Activated CD4-positive, alpha-beta T cell treated with anti-CD3 and anti-CD28 coated beads, Interleukin-2, amount 50 U/mL, for 1 hour (primary cell): ENCODE results near the gene PPFIA4.
"Not testable (repeated sequence)": the region's sequence is repeated elsewhere in the genome, so short reads cannot be mapped to it uniquely, and the experiment has no call there.

Source experiments
- DNase-seq: peaks from one replicate; pipeline ENCODE4 v3.0.0-alpha.2; 2020

The PPFIA4 gene

DNA sequence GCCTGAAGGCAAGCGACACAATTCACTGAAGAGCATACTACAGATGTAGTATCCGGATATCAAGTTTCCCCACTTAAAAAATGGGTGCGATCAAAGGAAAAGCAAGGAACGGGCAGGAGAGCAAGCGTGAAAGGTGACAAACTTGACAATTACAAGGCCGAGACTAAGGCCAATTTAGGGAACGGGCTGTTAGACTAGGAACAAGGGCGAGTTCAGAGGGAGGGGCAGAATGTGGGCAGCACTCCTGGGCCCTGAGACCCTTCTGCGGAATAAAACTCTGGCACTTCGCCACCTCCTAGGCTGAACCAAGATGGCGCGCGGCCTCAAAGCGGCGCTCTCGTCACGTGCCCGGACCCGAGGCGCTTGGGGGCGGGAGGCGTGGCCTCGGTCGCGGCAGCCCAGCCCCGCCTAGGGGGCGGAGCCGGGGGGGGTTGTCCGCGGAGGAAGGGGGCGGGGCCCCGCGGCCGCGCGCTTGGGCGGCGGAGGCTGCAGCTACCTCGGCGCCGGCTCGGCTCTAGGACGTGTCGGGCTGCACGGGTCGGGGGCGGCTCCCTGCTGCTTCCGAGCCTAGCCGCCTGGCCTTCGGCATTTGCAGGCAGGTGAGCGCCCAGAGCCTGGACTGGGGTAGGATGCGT is at the start of gene PPFIA4:
PPFIA4 (plus strand) TSS at position 461 of the 635 bp plus-strand sequence. CDS start 12,518 bp downstream, outside the sequence.
- DNase-seq: peak; percentile 84

DNA sequence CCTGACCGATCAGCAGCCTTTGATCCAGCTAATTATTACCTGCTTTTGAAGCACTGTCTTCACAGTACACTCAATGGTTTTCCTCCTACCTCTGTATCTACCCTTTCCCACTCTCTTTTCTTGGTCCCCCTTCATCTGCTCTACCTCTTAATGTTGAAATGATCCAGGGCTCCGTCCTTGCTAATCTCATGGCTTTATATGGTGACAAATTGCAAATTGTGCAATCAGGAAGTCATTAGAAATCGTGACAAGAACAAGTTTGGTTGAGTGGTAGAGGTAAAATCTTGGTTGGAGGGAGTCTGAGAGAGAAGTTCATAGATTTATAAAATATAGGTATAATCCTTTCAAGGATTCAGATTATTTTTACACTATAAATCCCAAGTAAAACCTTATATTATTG is 49.7 kb upstream of the PPFIA4 start:
- no peak for DNase-seq

DNA sequence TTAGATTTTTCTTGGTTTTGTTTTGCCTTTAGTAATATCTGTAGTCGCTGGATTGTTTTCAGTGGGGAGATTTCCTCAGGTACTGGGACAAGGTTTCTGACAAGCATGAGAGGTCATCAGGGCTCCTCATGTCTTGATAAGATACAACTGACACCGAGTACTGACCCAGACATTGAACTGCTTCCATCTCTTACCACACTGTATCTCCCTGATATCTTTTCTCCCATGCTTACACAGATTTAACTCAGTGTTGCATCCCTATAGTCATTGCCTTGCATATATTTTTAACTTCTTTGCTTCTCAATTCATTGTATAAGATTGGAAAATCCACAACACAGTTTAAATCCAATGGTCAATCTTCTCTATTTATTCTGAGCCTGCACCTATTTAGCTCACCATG is 46.8 kb upstream of the PPFIA4 start:
- DNase-seq: no peak

DNA sequence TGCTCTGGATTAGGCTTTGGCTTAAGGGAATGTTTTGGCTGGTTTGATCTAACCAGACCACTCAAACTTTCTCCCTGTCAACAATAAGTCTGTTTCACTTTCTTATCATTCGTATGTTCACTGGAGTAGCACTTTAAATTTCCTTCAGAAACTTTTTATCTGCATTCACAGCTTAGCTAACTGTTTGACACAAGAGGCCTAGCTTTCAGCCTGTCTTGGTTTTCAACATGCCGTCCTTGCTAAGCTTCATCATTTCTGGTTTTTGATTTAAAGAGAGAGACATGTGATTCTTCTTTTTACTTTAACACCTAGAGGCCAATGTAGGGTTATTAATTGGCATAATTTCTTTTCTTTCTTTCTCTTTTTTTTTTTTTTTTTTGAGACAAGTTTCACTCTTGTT is 44.4 kb upstream of the PPFIA4 start:
- no peak for DNase-seq

DNA sequence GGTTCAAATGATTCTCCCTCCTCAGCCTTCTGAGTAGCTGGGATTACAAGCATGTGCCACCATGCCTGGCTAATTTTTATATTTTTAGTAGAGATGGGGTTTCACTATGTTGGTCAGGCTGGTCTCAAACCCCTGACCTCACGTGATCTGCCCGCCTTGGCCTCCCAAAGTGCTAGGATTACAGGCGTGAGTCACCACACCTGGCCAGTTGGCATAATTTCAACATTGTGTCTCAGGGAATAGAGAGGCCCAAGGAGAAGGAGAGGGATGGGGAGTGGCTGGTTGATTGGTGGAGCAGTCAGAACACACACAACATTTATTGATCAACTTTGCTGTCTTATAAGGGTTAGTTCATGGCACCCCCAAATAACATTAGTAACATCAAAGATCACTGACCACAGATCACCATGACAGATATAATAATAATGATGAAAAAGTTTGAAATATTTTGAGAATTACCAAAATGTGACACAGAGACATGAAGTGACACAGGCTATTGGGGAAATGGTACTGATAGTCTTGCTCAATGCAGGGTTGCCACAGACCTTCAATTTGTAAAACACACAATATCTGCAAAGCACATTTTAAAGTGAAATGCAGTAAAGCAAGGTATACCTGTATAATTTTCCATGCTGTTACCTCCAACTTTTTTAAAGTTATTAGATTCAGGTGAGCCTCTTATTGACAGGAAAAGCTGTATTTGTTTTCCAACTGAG is 43.4 kb upstream of the PPFIA4 start:
- DNase-seq: no peak

DNA sequence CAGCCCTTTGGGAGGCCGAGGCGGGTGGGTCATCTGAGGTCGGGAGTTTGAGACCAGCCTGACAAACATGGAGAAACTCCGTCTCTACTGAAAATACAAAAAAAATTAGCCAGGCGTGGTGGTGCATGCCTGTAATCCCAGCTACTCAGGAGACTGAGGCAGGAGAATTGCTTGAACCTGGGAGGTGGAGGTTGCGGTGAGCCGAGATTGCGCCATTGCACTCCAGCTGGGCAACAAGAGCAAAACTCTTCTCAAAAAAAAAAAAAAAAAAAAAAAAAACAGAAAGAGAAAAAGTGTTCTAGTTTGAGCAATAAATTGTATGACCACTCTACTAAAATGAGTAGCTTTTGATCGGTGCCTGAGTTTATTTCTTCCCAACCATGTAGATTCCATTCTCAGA is 40.2 kb upstream of the PPFIA4 start:
- not testable (repeated sequence) for DNase-seq

- DNase-seq: no peak
These were observed 39.0 kb upstream of the PPFIA4 start for GRCh38 chr1:202987255-202987654.

DNA sequence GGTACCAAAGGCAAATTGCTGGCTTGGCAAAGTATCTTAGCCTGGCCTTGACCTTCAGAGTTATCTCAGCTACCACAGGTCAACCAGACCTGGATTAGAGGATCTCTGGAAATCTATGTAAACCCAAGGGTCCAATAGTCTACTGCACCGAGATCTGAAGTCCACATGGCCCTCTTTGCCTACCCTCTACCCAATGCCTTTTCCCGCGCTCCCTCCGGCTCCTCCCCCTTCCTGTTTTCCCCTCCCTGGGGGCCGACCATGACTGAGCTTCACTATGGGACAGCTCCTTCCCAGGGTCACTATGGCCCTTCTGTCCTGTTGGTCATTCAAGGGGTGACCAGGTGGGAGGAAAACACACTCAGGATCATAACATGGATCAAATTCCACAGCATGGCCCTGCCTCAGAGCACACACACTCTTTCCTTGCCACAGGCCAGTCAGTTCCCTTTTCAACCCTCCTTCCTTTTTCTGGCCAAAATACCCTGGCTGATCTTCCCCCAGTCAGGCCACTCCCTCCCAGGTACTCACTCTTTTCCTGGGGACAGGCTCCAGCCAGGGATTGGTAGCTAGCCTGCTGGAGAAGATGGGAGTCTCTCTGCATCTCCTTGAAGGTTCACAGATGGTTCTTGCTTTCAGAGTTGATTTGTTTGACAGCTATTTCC is 38.2 kb upstream of the PPFIA4 start:
- DNase-seq: no peak

DNA sequence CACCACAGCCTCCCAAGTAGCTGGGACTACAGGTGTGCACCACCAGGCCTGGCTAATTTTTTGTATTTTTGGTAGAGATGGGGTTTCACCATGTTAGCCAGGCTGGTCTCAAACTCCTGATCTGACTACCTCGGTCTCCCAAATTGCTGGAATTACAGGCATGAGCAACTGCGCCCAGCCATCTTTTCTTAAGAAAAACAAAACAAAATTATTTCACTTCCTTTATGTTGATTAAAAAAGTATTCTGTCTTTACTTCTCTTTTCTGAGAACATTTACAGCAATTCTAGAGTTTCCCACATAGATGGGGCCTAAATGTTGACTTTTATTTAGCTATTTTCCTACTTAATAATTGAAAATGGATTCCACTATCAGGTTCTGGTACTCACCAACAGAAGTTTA is 36.4 kb upstream of the PPFIA4 start:
- no peak for DNase-seq

GRCh38 chr1:202991112-202991511 is 35.2 kb upstream of the PPFIA4 start:
- DNase-seq: no peak

DNA sequence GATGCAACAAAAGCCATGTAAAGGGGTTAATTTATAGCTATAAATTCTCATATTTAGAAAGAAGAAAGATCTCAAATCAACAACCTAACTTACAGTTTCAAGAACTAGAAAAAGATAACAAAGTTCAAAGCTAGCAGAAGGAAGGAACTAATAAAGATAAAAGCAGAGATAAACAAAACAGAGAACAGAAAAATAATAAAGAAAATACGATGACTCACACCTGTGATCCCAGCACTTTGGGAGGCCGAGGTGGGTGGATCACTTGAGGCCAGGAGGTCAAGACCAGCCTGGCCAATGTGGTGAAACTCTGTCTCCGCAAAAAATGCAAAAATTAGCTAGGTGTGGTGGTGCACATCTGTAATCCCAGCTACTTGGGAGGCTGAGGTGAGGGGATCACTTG is 31.5 kb upstream of the PPFIA4 start:
- no peak for DNase-seq

DNA sequence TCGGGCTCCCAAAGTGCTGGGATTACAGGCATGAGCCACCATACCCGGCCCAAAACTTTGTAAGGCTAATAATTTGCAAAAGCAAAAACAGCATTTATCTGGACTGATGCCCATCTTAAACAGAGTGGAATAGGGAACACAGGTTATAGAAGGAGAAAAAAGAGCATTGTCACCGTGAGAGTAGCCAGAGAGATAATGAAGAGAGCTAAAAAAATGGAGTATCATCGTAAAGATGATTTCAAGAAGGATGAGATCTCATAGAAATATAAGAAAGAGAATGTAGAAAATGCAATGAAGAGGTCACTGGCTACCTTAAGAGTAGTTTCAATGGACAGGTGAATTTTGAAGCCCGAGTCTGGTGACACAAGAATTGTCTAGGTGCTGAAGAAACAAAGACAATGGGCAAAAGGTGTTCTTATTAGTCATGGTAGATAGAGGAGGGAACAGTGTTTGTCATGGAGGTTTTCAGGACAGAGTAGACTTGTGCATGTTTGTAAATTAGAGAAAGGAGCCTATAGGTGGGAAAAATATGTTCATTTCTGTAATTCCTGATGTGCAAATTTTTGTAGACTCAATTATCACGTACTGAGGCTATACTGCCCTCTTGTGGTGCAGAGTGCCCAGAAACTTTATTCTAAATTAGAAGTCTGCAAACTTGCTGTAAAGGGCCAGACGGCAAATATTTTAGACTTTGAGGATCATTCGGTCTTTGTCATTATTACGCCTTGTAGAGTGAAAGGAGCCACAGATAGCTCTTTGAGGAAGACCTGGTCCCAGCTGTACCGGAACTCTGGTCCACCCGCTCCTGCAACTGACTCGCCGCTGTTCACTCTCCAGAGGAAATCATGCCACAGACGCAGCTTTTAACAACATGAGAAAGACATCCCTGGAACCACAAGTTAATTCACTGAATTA is 27.2 kb upstream of the PPFIA4 start:
- DNase-seq: peak; percentile 68

DNA sequence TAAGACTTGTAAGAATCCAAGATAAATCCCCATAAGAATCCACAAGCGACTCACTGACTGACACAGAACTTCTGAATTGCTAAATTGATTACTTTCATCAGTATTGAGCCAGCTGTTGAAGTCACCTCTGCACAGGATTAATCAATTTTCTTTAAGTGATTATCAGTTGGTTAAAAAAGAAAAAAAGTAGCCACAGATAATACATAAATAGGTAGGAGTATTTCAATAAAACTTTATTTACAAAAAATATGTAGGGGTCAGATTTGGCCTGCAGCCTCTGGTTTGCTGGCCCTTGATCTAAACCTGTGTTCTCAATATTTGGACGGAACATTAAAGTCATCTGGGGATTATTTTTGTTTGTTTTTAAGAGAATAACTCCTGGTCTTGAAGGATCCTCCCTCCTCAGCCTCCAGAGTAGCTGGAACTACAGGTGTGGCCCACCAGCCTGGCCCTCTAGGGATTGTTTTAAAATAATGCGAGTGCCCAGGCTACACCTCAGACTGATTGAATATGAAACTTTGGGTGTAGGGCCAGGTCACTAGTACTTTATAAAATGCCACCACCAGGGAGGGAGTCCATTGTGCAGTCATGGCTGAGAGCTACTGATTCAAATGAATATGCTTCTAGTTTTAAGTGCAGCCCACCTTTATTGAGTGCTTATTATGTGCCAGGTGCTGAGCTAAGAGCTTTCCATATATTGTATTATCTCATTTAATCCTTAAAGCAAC is 25.9 kb upstream of the PPFIA4 start:
- DNase-seq: no peak

- no peak for DNase-seq
These were observed 24.3 kb upstream of the PPFIA4 start for GRCh38 chr1:203001986-203002385.

DNA sequence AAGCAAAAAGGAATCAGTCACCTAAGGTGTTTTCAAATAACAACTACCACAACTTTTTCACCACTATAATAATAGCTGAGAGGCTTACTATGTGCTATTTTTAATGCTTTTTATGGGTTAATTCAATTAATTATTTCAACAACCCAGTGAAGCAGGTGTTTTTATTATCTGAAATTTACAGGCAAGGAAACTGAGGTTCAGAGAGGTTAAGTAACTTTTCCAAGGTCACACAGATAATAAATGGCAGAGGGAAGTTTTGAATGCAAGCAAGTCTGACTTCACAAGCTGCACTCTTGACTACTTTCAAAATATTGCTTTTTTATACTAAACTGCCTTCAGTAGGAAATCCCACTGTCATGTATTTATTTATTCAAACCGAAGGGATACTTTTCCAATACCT is 23.3 kb upstream of the PPFIA4 start:
- no peak for DNase-seq

GRCh38 chr1:203005395-203006142 is 20.7 kb upstream of the PPFIA4 start:
- not testable (repeated sequence) for DNase-seq

- peak; percentile 94 for DNase-seq
These were observed 19.1 kb upstream of the PPFIA4 start, which contains the start of gene TMEM183A for GRCh38 chr1:203006948-203007871. Gene TMEM183A, plus strand, starts transcription at chr1:203007374. Its CDS starts 92 bp downstream, at chr1:203007466.

- no peak for DNase-seq
These were observed 17.1 kb upstream of the PPFIA4 start for GRCh38 chr1:203009185-203009584.

DNA sequence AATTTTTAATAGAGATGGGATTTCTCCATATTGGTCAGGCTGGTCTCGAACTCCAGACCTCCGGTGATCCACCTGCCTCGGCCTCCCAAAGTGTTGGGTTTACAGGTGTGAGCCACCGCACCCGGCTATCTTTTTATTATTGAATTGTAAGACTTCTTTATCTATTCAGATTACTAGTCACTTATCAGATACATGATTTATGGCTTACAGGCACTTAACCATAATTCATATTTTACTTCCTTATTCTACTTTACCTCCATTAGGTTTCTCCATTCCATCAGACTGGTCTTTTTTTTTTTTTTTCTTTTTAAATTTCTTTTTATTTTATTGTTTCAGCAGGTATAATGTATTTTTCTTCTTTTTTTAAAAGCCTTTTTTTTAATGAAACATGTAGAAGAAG is 14.7 kb upstream of the PPFIA4 start:
- DNase-seq: no peak

GRCh38 chr1:203017061-203017460 is 9.2 kb upstream of the PPFIA4 start:
- DNase-seq: no peak
